ENCODE results near the gene ADCY10. TPM values are rescaled to one million over a fixed set of nuclear protein-coding genes. Genes with fewer than 3 reads are reported as not detected.
"Not testable (repeated sequence)": the region's sequence is repeated elsewhere in the genome, so short reads cannot be mapped to it uniquely, and the experiment has no call there.

The ADCY10 gene
- total RNA-seq, 4 donors from 2014 or later, result not detected

GRCh38 chr1:167890400-167890799 is 23.5 kb downstream of the ADCY10 start:
- Histone ChIP-seq H3K27ac (no peak overlapping the region), H3K36me3 (no peaks in the 10 kb centered on the region), H3K9me3 (no peaks in the 10 kb centered on the region), H3K4me1 (no peaks in the 10 kb centered on the region), H3K4me3 (no peak overlapping the region), H3K27me3 (no peaks in the 10 kb centered on the region)
- no peak for DNase-seq
- TF ChIP-seq, protein P1, sequence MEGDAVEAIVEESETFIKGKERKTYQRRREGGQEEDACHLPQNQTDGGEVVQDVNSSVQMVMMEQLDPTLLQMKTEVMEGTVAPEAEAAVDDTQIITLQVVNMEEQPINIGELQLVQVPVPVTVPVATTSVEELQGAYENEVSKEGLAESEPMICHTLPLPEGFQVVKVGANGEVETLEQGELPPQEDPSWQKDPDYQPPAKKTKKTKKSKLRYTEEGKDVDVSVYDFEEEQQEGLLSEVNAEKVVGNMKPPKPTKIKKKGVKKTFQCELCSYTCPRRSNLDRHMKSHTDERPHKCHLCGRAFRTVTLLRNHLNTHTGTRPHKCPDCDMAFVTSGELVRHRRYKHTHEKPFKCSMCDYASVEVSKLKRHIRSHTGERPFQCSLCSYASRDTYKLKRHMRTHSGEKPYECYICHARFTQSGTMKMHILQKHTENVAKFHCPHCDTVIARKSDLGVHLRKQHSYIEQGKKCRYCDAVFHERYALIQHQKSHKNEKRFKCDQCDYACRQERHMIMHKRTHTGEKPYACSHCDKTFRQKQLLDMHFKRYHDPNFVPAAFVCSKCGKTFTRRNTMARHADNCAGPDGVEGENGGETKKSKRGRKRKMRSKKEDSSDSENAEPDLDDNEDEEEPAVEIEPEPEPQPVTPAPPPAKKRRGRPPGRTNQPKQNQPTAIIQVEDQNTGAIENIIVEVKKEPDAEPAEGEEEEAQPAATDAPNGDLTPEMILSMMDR (IDR thresholded peaks at IDR 0.05), result no peak
- no peak for TF ChIP-seq POLR2A (IDR thresholded peaks at IDR 0.05)
- intact Hi-C loops (cut with DNase I), result no loop called here

DNA sequence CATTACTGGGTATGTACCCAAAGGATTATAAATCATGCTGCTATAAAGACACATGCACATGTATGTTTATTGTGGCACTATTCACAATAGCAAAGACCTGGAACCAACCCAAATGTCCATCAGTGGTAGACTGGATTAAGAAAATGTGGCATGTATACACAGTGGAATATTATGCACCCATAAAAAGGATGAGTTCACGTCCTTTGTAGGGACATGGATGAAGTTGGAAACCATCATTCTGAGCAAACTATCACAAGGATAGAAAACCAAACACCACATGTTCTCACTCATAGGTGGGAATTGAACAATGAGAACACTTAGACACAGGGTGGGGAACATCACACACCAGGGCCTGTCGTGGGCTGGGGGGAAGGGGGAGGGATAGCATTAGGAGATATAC is 26.7 kb downstream of the ADCY10 start:
- H3K4me1 ChIP-seq; DNase-seq; intact Hi-C loops (cut with DNase I); H3K4me3 ChIP-seq; H3K36me3 ChIP-seq; H3K9me3 ChIP-seq; H3K27ac ChIP-seq; H3K27me3 ChIP-seq: not testable (repeated sequence)
- 79 to 97% methylated on average over 2 of the region's 2 CpGs for WGBS, 2 donors

DNA sequence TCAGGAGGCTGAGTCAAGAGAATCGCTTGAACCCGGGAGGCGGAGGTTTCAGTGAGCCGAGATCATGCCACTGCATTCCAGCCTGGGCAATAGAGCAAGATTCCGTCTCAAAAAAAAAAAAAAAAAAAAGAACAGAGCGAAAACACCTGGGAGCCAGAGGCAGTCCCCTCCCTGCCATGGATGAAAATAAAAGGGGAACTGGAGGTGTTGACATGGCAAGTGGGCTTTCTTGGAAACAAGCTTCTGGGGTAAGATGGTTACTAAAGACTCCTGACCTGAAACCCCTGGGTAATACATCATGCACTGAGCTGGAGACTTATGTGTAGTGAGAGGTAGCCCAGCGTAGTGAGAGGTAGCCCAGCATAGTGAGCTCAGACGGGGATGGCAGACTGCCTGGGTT is 31.6 kb downstream of the ADCY10 start:
- WGBS, 2 donors, result 90 to 93% methylated on average over 8 of the region's 8 CpGs
- H3K4me3 ChIP-seq, result no peak overlapping the region
- intact Hi-C loops (cut with DNase I), result no loop called here
- DNase-seq, result no peak
- TF ChIP-seq, protein P1 (IDR thresholded peaks at IDR 0.05), result no peak
- no peak for TF ChIP-seq POLR2A (IDR thresholded peaks at IDR 0.05)
- H3K36me3 ChIP-seq, result no peaks in the 10 kb centered on the region
- H3K27me3 ChIP-seq, result no peaks in the 10 kb centered on the region
- H3K27ac ChIP-seq, result no peak overlapping the region
- no peaks in the 10 kb centered on the region for H3K9me3 ChIP-seq
- no peaks in the 10 kb centered on the region for H3K4me1 ChIP-seq

DNA sequence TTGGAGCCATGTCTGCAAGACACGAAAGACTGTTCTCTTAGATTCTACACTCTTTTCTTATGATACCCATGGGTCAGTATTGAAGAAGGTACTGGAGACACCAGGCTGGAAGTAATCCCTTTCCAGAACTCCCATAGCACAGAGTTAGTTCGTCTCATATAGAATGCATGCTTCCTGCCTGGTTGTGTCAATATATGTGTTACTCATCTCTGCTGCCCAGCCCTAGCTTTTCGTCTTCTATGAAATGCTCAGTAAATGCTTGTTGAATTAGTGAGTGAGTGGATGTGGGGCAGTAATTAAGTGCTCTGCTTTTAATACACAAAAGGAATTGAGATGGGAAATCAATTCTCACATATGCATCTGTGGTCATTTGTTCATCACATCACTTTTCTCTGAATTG is 32.1 kb downstream of the ADCY10 start:
- no peaks in the 10 kb centered on the region for H3K9me3 ChIP-seq
- WGBS, 2 donors, result 60 to 73% methylated on average over 3 of the region's 3 CpGs
- no peaks in the 10 kb centered on the region for H3K27me3 ChIP-seq
- no peaks in the 10 kb centered on the region for H3K4me1 ChIP-seq
- no peak overlapping the region for H3K27ac ChIP-seq
- intact Hi-C loops (cut with DNase I), result no loop called here
- H3K36me3 ChIP-seq, result no peaks in the 10 kb centered on the region
- TF ChIP-seq, protein P1 (IDR thresholded peaks at IDR 0.05), result no peak
- no peak for TF ChIP-seq POLR2A (IDR thresholded peaks at IDR 0.05)
- H3K4me3 ChIP-seq, result no peak overlapping the region
- no peak for DNase-seq

DNA sequence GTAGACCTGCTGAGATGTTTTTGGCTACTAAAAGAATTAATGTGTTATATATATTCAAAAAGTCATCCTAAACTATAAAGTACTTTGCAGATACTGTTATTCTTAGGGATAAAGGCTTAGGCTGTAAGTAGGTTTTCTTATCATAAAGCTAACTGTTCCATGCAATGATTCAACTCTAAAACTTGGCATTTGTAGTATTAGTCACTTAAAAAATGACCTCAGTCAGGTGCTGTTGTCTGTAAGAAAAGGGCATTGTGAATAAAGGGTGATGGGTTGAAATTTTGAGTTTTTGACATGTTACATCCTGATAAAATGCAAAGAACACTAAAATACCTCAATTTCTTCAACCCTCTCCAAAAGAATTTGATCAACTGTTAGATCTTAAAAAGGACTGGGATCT is 32.9 kb downstream of the ADCY10 start:
- intact Hi-C loops (cut with DNase I), result no loop called here
- Histone ChIP-seq H3K4me3 (no peak overlapping the region), H3K27me3 (no peaks in the 10 kb centered on the region), H3K4me1 (no peaks in the 10 kb centered on the region), H3K9me3 (no peaks in the 10 kb centered on the region), H3K27ac (no peak overlapping the region), H3K36me3 (no peaks in the 10 kb centered on the region)
- no peak for TF ChIP-seq POLR2A (IDR thresholded peaks at IDR 0.05)
- TF ChIP-seq, protein P1 (IDR thresholded peaks at IDR 0.05), result no peak
- no peak for DNase-seq

- DNase-seq, result no peak
- Histone ChIP-seq H3K27ac (no peak overlapping the region), H3K4me1 (no peaks in the 10 kb centered on the region), H3K9me3 (no peaks in the 10 kb centered on the region), H3K4me3 (no peak overlapping the region), H3K36me3 (no peaks in the 10 kb centered on the region), H3K27me3 (no peaks in the 10 kb centered on the region)
- intact Hi-C loops (cut with DNase I), result no loop called here
- TF ChIP-seq, protein P1 (IDR thresholded peaks at IDR 0.05), result no peak
- TF ChIP-seq POLR2A (IDR thresholded peaks at IDR 0.05), result no peak
- WGBS, 2 donors, result 84 to 97% methylated on average over 2 to 3 of the region's 3 CpGs
Observed at GRCh38 chr1:167880580-167881021, 33.3 kb downstream of the ADCY10 start.

Measured in esophagus squamous epithelium (tissue), 5 donors.